Stomach (tissue), 4 donors: ENCODE measurements around the gene RABGAP1L.

Experiments used
- POLR2AphosphoS5 ChIP-seq, 3 donors: sonication (generic); formaldehyde crosslinking; IDR thresholded peaks; one replicate each; pipeline ENCODE4 v1.6.1; 2016; ENCODE audit warnings: antibody characterized with exemption in 3 of 3
- TF ChIP-seq, protein P1 (sequence below), 7 experiments: fragments of 450-650 bp in 4 of 7; fragments of 200-600 bp in 3 of 7; sonication (generic) in 3 of 7; IDR thresholded peaks; one replicate each; pipeline ENCODE4 v1.5.1; 2016 to 2019; ENCODE audit warnings: antibody characterized with exemption in 7 of 7, control low read depth in 2 of 7, mild to moderate bottlenecking in 1 of 7

DNA sequence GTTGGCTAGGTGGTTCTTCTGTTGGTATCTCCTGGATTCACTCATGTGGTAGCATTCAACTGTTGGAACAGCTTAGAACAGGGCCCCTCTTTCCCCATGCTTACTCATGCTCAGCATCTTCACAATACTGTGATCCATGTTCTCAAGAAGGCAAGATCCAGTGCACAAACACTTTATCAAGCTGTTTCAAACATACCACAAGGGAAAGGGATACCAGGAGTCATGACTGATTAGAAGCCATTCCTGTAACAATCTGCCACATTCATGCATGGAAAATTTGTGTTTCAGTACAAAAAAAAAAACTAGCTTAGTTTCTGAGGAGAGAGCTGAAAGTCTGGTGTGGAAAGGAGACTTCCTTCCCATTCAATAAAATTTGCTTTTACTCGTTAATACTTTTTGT, 670.7 kb downstream of the RABGAP1L start:
- TF ChIP-seq, protein P1, sequence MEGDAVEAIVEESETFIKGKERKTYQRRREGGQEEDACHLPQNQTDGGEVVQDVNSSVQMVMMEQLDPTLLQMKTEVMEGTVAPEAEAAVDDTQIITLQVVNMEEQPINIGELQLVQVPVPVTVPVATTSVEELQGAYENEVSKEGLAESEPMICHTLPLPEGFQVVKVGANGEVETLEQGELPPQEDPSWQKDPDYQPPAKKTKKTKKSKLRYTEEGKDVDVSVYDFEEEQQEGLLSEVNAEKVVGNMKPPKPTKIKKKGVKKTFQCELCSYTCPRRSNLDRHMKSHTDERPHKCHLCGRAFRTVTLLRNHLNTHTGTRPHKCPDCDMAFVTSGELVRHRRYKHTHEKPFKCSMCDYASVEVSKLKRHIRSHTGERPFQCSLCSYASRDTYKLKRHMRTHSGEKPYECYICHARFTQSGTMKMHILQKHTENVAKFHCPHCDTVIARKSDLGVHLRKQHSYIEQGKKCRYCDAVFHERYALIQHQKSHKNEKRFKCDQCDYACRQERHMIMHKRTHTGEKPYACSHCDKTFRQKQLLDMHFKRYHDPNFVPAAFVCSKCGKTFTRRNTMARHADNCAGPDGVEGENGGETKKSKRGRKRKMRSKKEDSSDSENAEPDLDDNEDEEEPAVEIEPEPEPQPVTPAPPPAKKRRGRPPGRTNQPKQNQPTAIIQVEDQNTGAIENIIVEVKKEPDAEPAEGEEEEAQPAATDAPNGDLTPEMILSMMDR (IDR thresholded peaks at IDR 0.05), result no peak
- TF ChIP-seq POLR2AphosphoS5 (IDR thresholded peaks at IDR 0.05), result no peak
